ENCODE data around the gene CALU.
A peak's percentile ranks its signal among the peaks of the same experiment; 100 is the strongest.

CALU gene

GRCh38 chr7:128790315-128791041 is 51.3 kb downstream of the CALU start:
- DNase-seq, result peak; percentile 26

- DNase-seq, result peak; percentile 90
Observed at GRCh38 chr7:128791121-128791971, 52.2 kb downstream of the CALU start, which contains the start of gene CCDC136. CCDC136 (plus strand) TSS chr7:128791968; CDS start chr7:128792412, 444 bp downstream.

- DNase-seq, result peak; percentile 37
Observed at GRCh38 chr7:128791972-128792327, 52.8 kb downstream of the CALU start.

- DNase-seq, result no peak
Observed at GRCh38 chr7:128792471-128793180, 53.5 kb downstream of the CALU start.

GRCh38 chr7:128793181-128793547 is 54.0 kb downstream of the CALU start:
- no peak for DNase-seq

- peak; percentile 38 for DNase-seq
Observed at GRCh38 chr7:128794020-128794419, 54.9 kb downstream of the CALU start.

- no peak for DNase-seq
Observed at GRCh38 chr7:128794436-128794835, 55.3 kb downstream of the CALU start.

GRCh38 chr7:128795129-128795528 is 56.0 kb downstream of the CALU start:
- DNase-seq, result no peak

- DNase-seq, result no peak
Observed at GRCh38 chr7:128796327-128796726, 57.2 kb downstream of the CALU start.

- no peak for DNase-seq
Observed at GRCh38 chr7:128799451-128799850, 60.3 kb downstream of the CALU start.

GRCh38 chr7:128800567-128800966 is 61.4 kb downstream of the CALU start:
- DNase-seq, result no peak

GRCh38 chr7:128801003-128801402 is 61.8 kb downstream of the CALU start:
- peak; percentile 25 for DNase-seq

GRCh38 chr7:128801667-128802418 is 62.7 kb downstream of the CALU start:
- no peak for DNase-seq

- DNase-seq, result no peak
Observed at GRCh38 chr7:128804484-128804883, 65.3 kb downstream of the CALU start.

- no peak for DNase-seq
Observed at GRCh38 chr7:128805225-128805624, 66.1 kb downstream of the CALU start.

GRCh38 chr7:128807191-128807590 is 68.0 kb downstream of the CALU start:
- DNase-seq, result no peak

- no peak for DNase-seq
Observed at GRCh38 chr7:128809363-128809762, 70.2 kb downstream of the CALU start.

- DNase-seq, result no peak
Observed at GRCh38 chr7:128810473-128810872, 71.3 kb downstream of the CALU start.

- no peak for DNase-seq
Observed at GRCh38 chr7:128810997-128811396, 71.8 kb downstream of the CALU start.

- no peak for DNase-seq
Observed at GRCh38 chr7:128811631-128812430, 72.7 kb downstream of the CALU start.

GRCh38 chr7:128812514-128813168 is 73.5 kb downstream of the CALU start:
- no peak for DNase-seq

Measured in DMS53 (cell line).